HepG2 (cell line): ENCODE data around the gene DAB2IP. TPM values are rescaled to one million over a fixed set of nuclear protein-coding genes. Genes with fewer than 3 reads are reported as not detected.

ENCODE experiments used
- AGO2 ChIP-seq: fragments of 200-400 bp; formaldehyde crosslinking; optimal IDR thresholded peaks from 2 replicates; pipeline ENCODE3; 2017; ENCODE audit warnings: mild to moderate bottlenecking, low read depth, low read length, moderate library complexity
- BHLHE40 ChIP-seq: IDR thresholded peaks from 2 replicates; pipeline ENCODE4 v1.6.1; 2011; ENCODE audit warnings: low read length, improper control_type of control experiment
- CBX5 ChIP-seq: sonication (generic); formaldehyde crosslinking; IDR thresholded peaks from 2 replicates; pipeline ENCODE4 v1.4.0; 2020; ENCODE audit warnings: missing genetic modification reagents, borderline replicate concordance
- CEBPB ChIP-seq: IDR thresholded peaks from 2 replicates; pipeline ENCODE4 v1.6.1; 2011; ENCODE audit warnings: low read depth, low read length, improper control_type of control experiment, borderline replicate concordance
- FIP1L1 ChIP-seq: fragments of 200-400 bp; formaldehyde crosslinking; IDR thresholded peaks from 2 replicates; pipeline ENCODE4 v1.6.1; 2018; ENCODE audit warnings: low read depth, mild to moderate bottlenecking, low read length, moderate library complexity, borderline replicate concordance; ENCODE audit not compliant: insufficient read depth
- FOSL1 ChIP-seq: sonication (generic); formaldehyde crosslinking; IDR thresholded peaks from 2 replicates; pipeline ENCODE4 v1.9.0; 2021; ENCODE audit warnings: missing genetic modification reagents, borderline replicate concordance
- NR2F6 ChIP-seq, 2 experiments: IDR thresholded peaks; 2 replicates each; pipeline ENCODE4 v1.6.1; 2016; ENCODE audit warnings: antibody characterized with exemption in 1 of 2, mild to moderate bottlenecking in 1 of 2
- PRDM15 ChIP-seq: sonication (generic); formaldehyde crosslinking; IDR thresholded peaks from 2 replicates; pipeline ENCODE4 v1.4.0; 2020; ENCODE audit warnings: missing genetic modification reagents
- UBTF ChIP-seq: sonication (generic); formaldehyde crosslinking; IDR thresholded peaks from 2 replicates; pipeline ENCODE4 v1.4.0; 2020; ENCODE audit warnings: mild to moderate bottlenecking, missing genetic modification reagents
- ZBTB10 ChIP-seq: sonication (generic); formaldehyde crosslinking; IDR thresholded peaks from 2 replicates; pipeline ENCODE4 v1.4.0; 2020; ENCODE audit warnings: missing genetic modification reagents, borderline replicate concordance
- ZFP1 ChIP-seq: IDR thresholded peaks from 2 replicates; pipeline ENCODE4 v1.6.1; 2016
- ZNF101 ChIP-seq: sonication (generic); formaldehyde crosslinking; IDR thresholded peaks from 2 replicates; pipeline ENCODE4 v1.4.0; 2020; ENCODE audit warnings: mild to moderate bottlenecking, low read depth, missing genetic modification reagents, borderline replicate concordance
- ZNF441 ChIP-seq: sonication (generic); formaldehyde crosslinking; IDR thresholded peaks from 2 replicates; pipeline ENCODE4 v1.7.0; 2021; ENCODE audit warnings: missing genetic modification reagents, borderline replicate concordance
- polyA plus RNA-seq, 8 experiments: library from polyadenylated mRNA; depleted of rRNA in 3 of 8; stranded (reverse) in 7 of 8; unstranded in 1 of 8; fragments of >200 nt; fragmentation: Illumina TruSeq in 4 of 8; extraction: Trizol in 4 of 8; gene quantifications; 2 replicates each; pipeline versions ENCODE4 v1.2.1 to v1.2.3, GENCODE V29; 2011 to 2016; ENCODE audit warnings: low read depth in 4 of 8, missing spikeins in 1 of 8, mixed read lengths in 1 of 8; ENCODE audit not compliant: insufficient read depth in 1 of 8
- total RNA-seq, 5 experiments: library from RNA; depleted of rRNA; stranded (reverse); fragments of >200 nt; fragmentation: Illumina TruSeq; extraction: Trizol; gene quantifications; 2 replicates each; pipeline ENCODE4 v1.2.3, GENCODE V29; 2016; ENCODE audit warnings: low read depth in 1 of 5
- TF ChIP-seq, protein P1 (sequence below): sonication (generic); formaldehyde crosslinking; IDR thresholded peaks from 2 replicates; pipeline ENCODE4 v1.4.0; 2020; ENCODE audit warnings: missing genetic modification reagents
- TF ChIP-seq, protein P2 (sequence below): sonication (generic); formaldehyde crosslinking; IDR thresholded peaks from 2 replicates; pipeline ENCODE4 v1.9.0; 2021; ENCODE audit warnings: missing genetic modification reagents, borderline replicate concordance
- TF ChIP-seq, protein P3 (sequence below): sonication (generic); formaldehyde crosslinking; IDR thresholded peaks from 2 replicates; pipeline ENCODE4 v1.8.1; 2023; ENCODE audit warnings: mild to moderate bottlenecking, moderate library complexity, missing genetic modification reagents

Gene DAB2IP
- total and polyA plus RNA-seq, 2 of the 13 experiments (the other 11 are each of a cell fraction or from before 2014, with no cell fraction given), result 25.3 to 37.9 TPM

GRCh38 chr9:121612511-121612998 is 38.9 kb upstream of the DAB2IP start (continued):
- TF ChIP-seq UBTF (CRISPR knock-in tag), result 0 out of 2 replicates have a peak, but pooled peaks have one; percentile 40
- TF ChIP-seq PRDM15 (CRISPR knock-in tag), result no peak
- TF ChIP-seq ZNF441 (CRISPR knock-in tag), result no peak
- TF ChIP-seq, protein P1, sequence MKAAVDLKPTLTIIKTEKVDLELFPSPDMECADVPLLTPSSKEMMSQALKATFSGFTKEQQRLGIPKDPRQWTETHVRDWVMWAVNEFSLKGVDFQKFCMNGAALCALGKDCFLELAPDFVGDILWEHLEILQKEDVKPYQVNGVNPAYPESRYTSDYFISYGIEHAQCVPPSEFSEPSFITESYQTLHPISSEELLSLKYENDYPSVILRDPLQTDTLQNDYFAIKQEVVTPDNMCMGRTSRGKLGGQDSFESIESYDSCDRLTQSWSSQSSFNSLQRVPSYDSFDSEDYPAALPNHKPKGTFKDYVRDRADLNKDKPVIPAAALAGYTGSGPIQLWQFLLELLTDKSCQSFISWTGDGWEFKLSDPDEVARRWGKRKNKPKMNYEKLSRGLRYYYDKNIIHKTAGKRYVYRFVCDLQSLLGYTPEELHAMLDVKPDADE, result no peak
- no peak for TF ChIP-seq CBX5 (CRISPR knock-in tag)
- no peak for TF ChIP-seq FIP1L1
- TF ChIP-seq CEBPB, result peak; percentile 67; the same call in 1 of the 2 replicates
- TF ChIP-seq AGO2, result no peak
- TF ChIP-seq ZNF101, result no peak
- TF ChIP-seq FOSL1, result no peak
- no peak for TF ChIP-seq ZFP1
- TF ChIP-seq ZBTB10 (CRISPR knock-in tag), result no peak
- TF ChIP-seq BHLHE40, result no peak
- TF ChIP-seq, protein P2, sequence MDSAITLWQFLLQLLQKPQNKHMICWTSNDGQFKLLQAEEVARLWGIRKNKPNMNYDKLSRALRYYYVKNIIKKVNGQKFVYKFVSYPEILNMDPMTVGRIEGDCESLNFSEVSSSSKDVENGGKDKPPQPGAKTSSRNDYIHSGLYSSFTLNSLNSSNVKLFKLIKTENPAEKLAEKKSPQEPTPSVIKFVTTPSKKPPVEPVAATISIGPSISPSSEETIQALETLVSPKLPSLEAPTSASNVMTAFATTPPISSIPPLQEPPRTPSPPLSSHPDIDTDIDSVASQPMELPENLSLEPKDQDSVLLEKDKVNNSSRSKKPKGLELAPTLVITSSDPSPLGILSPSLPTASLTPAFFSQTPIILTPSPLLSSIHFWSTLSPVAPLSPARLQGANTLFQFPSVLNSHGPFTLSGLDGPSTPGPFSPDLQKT (CRISPR knock-in tag), result no peak
- TF ChIP-seq, protein P3, sequence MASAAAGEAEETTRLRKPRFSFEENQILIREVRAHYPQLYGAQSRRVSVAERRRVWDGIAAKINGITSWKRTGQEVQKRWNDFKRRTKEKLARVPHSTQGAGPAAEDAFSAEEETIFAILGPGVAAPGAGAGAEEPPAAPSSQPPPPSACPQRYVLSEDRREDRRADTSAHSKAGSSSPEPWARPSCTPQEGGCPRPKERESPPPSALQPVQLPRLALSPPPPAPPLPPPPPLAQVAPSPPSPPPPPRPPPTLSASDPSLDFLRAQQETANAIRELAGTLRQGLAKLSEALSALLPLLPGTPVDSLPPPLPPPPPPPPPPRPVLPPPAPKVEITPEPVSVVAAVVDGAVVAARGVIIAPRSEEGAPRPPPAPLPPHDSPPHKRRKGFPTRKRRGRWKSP (CRISPR knock-in tag), result no peak
- TF ChIP-seq NR2F6 (IDR thresholded peaks at IDR 0.05), result peak; percentile 54; the same call in 1 of the 2 replicates
- peak; percentile 51; the same call in 1 of the 2 replicates for TF ChIP-seq NR2F6 (CRISPR knock-in tag; IDR thresholded peaks at IDR 0.05)
